HFF-Myc (cell line): ENCODE measurements around the gene TMC2.

Experiments used
- DNase-seq: peaks from one replicate; pipeline ENCODE4 v3.0.0-alpha.2; 2011; ENCODE audit warnings: low read depth; ENCODE audit errors: extremely low read depth
- H3K4me3 ChIP-seq: replicated peaks from 2 replicates; pipeline ENCODE4 v1.5.1; 2011; ENCODE audit warnings: low read depth, mild to moderate bottlenecking, control low read depth, low read length
- TF ChIP-seq, protein P1 (sequence below): IDR thresholded peaks from 2 replicates; pipeline ENCODE4 v1.5.1; 2012; ENCODE audit warnings: mild to moderate bottlenecking, low read depth, low read length, control low read depth; ENCODE audit errors: missing control alignments

TMC2 gene

DNA sequence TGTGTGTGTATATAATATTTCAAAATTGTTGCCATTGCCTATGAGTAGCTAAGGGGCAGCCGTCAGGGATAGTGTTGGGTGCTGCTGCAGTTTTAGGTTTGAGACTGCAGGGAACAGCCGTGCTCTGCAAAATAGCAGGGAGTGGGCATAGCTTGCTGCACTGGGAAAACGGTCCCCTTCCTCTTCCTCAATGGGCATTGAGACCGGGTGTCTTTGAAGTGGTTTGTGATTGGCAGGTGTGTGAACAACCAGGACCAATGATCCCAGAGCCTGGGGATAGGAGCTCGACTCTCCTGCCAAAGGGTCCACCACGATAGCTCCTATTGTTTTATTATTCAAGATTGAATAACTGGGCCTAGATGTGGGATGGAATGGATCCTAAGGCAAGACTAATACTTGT, 151.1 kb downstream of the TMC2 start:
- no peak for DNase-seq
- TF ChIP-seq, protein P1, sequence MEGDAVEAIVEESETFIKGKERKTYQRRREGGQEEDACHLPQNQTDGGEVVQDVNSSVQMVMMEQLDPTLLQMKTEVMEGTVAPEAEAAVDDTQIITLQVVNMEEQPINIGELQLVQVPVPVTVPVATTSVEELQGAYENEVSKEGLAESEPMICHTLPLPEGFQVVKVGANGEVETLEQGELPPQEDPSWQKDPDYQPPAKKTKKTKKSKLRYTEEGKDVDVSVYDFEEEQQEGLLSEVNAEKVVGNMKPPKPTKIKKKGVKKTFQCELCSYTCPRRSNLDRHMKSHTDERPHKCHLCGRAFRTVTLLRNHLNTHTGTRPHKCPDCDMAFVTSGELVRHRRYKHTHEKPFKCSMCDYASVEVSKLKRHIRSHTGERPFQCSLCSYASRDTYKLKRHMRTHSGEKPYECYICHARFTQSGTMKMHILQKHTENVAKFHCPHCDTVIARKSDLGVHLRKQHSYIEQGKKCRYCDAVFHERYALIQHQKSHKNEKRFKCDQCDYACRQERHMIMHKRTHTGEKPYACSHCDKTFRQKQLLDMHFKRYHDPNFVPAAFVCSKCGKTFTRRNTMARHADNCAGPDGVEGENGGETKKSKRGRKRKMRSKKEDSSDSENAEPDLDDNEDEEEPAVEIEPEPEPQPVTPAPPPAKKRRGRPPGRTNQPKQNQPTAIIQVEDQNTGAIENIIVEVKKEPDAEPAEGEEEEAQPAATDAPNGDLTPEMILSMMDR: no peak
- no peak overlapping the region for H3K4me3 ChIP-seq

DNA sequence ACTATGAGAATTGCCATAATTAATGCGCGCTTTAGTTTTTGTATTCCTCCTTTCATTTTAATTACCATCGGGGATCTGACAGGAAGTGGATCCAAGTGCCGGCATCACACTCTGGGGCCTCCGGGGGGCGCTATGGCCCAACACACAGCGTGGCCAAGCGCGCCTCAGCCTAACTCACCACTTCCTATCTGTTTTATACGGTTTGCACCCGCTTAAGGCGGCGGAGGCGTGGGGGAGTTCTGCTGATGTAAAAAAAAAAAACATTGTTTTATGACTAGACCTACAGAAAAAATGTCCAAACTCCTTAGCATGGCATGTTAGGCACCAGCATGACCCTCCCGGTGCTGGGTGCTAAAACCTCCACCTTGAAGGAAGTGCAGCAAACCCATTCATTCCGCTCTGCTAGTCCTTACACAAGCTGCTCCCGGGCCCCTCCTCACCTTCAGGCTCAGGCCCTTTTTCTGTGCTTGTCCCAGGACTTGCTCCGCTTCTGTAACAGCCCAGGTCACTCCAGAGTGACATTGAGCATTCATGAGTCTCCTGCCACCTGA, 151.7 kb downstream of the TMC2 start:
- DNase-seq: peak; percentile 4
- no peak overlapping the region for H3K4me3 ChIP-seq

DNA sequence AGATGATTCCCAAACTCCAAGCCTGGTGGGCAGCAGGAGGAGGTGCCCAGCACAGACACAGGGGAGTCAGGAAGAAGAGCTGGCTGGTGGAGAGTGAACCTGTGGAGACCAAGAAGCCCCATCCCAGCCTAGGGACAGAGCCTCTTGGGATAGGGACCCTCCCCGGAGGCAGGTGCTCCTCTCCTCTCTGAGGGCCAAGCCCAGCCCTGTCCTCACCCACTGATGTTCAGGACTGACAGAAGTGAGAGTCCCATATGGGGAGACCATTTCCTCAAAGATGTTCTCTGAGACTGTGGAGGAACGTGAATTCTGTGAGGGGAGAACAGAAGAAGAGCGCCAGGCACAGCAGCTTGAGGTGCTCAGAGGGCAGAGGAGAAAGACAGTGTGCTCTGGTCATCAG, 153.8 kb downstream of the TMC2 start:
- H3K4me3 ChIP-seq: no peak overlapping the region
- DNase-seq: no peak
- TF ChIP-seq, protein P1: no peak

More for the DNA sequence above, 151.7 kb downstream of the TMC2 start:
- TF ChIP-seq, protein P1: peak; percentile 67

DNA sequence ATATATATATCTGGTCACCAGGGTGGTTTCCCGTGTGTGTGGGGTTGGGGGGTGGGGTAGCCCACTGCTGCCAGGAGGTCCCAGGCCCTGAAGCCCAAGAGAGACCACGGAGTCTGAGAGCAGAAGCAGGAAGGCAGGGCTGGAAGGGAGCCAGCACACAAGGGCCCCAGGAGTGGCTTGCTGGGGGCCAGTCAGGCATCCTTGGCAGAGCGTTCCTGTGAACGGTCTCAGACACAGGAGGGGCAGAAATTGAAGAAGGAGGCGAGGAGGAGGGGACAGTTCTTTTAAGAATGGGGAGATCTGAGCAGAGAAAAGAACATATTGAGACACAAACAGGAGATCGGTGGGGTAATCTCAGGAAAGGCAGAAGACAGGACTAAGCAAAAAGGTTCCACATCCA, 154.3 kb downstream of the TMC2 start:
- DNase-seq: no peak
- H3K4me3 ChIP-seq: no peak overlapping the region
- TF ChIP-seq, protein P1: no peak

DNA sequence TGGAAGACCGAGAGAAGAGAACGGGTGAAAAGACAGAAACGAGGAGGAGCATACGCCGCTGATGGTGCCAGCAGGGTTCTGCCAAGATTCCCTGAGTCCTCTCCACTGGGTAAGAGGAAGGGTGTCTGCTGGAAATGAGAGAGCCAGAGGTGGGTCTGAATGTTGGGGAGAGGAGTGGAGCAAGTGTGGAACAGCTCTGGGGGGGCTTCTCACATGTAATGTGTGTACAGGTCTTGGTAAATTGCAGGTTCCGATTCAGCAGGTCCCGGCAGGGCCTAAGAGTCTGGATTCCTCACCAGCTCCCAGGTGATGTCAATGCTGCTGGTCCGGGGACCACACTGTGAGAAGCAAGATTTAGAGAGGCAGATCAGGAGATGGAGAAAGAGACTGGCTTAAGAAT, 154.8 kb downstream of the TMC2 start:
- TF ChIP-seq, protein P1: no peak
- DNase-seq: no peak
- no peak overlapping the region for H3K4me3 ChIP-seq
